Activated T-cell treated with anti-CD3 and anti-CD28 coated beads for 24 hours (primary cell): ENCODE results near the gene MAF.

ENCODE experiments used
- DNase-seq: peaks from one replicate; pipeline ENCODE4 v3.0.0-alpha.2; 2020; ENCODE audit warnings: low read depth

MAF gene

GRCh38 chr16:79587897-79588296 is 12.6 kb downstream of the MAF start:
- no peak for DNase-seq

GRCh38 chr16:79587296-79587695 is 13.2 kb downstream of the MAF start:
- DNase-seq = no peak

GRCh38 chr16:79582789-79583188 is 17.7 kb downstream of the MAF start:
- DNase-seq = no peak

GRCh38 chr16:79580453-79581191 is 19.9 kb downstream of the MAF start:
- DNase-seq = no peak

GRCh38 chr16:79576602-79577001 is 23.9 kb downstream of the MAF start:
- no peak for DNase-seq

- DNase-seq = no peak
Observed at GRCh38 chr16:79573884-79574283, 26.7 kb downstream of the MAF start.

GRCh38 chr16:79573071-79573470 is 27.5 kb downstream of the MAF start:
- no peak for DNase-seq

- no peak for DNase-seq
Observed at GRCh38 chr16:79571903-79572535, 28.5 kb downstream of the MAF start.

- DNase-seq = no peak
Observed at GRCh38 chr16:79571065-79571902, 29.3 kb downstream of the MAF start.

GRCh38 chr16:79564671-79565107 is 35.8 kb downstream of the MAF start:
- no peak for DNase-seq

- DNase-seq = no peak
Observed at GRCh38 chr16:79563921-79564320, 36.6 kb downstream of the MAF start.

GRCh38 chr16:79562166-79562823 is 38.2 kb downstream of the MAF start:
- DNase-seq = no peak

GRCh38 chr16:79561729-79562128 is 38.8 kb downstream of the MAF start:
- DNase-seq = no peak

GRCh38 chr16:79560923-79561322 is 39.6 kb downstream of the MAF start:
- no peak for DNase-seq

- no peak for DNase-seq
Observed at GRCh38 chr16:79560318-79560717, 40.2 kb downstream of the MAF start.

- DNase-seq = no peak
Observed at GRCh38 chr16:79559532-79559931, 41.0 kb downstream of the MAF start.

GRCh38 chr16:79557421-79557820 is 43.1 kb downstream of the MAF start:
- DNase-seq = no peak

GRCh38 chr16:79554912-79555311 is 45.6 kb downstream of the MAF start:
- DNase-seq = no peak

- no peak for DNase-seq
Observed at GRCh38 chr16:79550373-79550772, 50.2 kb downstream of the MAF start.

- DNase-seq = no peak
Observed at GRCh38 chr16:79547085-79547484, 53.5 kb downstream of the MAF start.
